GM19452 (cell line): ENCODE results near the gene TMEM236.
"Not testable (repeated sequence)": the region's sequence is repeated elsewhere in the genome, so short reads cannot be mapped to it uniquely, and the experiment has no call there.

Experiments used
- ATAC-seq: cut with Tn5 transposase; IDR thresholded peaks from one replicate; pipeline ENCODE4 v1.9.1; 2021; ENCODE audit not compliant: unreplicated experiment

Gene TMEM236, protein sequence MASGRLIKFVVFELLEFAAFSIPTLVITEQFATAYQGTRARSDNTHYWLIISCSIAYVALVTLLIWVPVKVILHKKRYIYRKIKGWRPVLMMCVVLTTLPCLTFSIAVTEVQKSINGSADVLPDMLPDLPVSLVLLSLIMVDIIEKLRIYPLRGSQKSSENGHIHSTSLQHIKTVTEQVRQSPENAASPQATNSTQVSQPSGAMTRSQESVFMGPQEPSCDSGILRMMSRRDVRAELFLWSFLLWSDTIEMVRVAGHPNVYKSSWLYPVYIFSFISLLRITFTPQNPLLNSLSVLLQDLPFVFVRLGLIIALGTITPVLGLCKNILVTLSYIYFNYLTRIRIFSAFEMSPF

DNA sequence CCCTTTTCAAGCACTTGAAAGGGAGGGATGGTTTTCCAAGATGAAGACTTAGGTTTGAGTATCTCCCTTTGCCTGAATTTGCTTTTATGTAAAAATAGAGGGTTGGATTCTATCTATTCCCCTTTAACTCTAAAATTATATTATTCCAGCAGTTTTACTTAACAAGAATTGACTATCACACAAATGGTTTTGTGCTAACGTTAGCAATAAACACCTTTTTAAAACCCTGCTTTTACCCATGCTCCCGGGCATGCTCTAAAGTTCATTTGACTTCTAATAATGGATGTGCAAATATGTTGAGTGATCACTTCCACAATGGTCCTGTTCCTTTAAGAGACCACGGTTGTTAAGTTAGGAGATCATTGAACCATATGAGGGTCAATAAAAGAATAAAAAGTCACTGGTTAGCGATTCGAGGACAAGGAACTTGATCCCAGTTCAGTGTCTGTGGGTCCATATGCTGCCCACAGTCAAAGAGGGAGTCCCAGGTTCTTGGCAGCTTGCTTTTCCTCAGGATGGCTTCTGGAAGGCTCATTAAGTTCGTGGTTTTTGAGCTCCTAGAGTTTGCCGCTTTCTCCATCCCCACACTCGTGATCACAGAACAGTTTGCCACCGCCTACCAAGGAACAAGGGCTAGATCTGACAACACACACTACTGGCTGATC lies at the start of gene TMEM236:
TSS of gene TMEM236 (plus strand) at position 421 of the 665 bp plus-strand sequence. CDS start at position 516, 95 bp downstream.
- ATAC-seq: no peak

DNA sequence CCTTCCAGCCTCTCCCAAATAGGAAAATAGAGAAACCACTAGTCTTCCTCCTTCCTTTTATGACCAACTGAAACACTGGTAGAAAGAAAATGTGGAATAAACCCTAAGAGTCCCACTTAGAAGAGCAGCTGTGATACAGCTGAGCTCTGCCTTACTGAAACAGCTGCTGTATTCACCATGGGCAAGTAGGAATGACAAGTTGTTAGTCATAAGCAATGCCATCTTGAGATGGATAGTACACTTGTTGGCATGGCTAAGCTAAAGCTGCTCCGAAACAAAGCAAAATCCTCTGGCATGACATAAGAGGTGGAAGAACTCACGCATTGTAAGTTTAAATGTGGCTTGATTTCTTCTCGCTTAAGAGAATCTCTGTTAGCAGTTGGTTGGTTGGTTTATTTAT lies 48.3 kb upstream of the TMEM236 start:
- ATAC-seq: no peak

DNA sequence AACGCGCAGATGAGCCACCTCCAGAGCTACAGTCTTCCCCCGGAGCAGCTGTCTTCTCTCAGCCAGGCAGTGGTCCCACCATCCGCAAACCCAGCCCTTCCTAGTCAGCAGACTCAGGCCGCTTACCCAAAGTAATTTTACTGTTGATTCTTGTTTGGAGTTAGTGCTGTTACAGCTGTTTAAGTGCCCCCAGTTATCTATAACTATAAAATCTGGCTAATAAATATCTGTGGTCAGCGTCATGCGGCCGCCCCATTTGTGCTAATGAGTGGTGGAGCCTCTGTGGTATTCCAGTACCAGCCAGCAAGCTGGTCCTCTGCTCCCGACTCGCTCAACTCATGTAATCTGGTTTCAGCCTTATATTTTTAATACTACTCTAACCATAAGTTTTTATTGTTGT lies 43.2 kb upstream of the TMEM236 start:
- ATAC-seq: no peak

DNA sequence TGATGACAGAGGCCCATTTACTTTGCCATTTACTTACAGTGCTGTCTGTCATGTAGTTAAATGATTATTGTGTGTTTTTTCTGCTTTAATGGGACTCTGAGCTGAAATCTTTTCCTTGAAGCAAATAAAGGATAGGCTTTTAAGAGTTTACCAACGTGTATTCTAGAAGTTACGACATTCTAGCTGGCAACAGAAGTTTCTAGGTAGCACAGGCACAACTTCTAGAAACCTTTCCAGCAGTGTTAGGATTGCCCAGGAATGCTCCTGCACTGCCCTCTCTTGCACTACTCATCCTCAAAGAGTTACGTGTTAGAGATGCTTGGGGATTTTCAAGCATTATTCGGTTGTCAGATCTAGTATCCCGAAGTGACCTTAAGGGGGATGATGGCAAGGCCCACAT lies 42.5 kb upstream of the TMEM236 start:
- no peak for ATAC-seq

DNA sequence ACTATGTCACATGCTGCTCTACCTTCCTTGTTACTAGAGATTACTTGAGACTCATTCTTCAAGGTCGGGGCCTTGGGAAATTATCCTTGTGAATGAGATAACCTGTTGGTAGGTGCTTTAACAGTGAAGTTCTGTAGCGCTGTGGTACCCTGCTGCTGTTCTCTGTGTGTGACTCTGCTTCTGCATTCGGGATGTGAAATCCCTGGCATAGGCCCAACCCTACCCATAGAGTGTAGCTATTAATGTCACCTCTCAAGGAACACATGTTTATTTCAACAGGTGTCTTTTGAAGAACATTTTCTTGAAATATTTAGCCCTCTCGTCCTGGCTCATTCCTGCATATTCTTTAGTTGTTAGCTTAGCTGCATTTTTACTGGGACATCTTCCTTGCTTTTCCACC lies 41.8 kb upstream of the TMEM236 start:
- ATAC-seq: no peak

DNA sequence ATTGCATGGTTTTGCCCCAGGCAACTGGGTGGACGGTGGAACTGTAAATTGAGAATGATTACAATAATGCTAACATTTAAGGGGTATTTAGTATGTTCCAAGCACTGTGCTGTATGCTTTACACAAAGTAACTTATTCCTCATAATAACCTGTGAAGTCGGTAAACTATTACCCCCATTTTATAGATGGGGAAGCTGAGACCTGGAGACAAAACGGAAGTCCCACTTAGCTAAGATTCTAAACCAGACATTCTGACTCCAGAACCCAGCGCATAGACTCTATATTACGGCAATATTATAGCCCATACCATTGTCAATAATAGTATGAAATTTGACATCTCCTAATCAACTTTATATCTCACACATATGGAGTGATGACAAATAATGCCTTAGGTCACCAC lies 39.9 kb upstream of the TMEM236 start:
- ATAC-seq: no peak

DNA sequence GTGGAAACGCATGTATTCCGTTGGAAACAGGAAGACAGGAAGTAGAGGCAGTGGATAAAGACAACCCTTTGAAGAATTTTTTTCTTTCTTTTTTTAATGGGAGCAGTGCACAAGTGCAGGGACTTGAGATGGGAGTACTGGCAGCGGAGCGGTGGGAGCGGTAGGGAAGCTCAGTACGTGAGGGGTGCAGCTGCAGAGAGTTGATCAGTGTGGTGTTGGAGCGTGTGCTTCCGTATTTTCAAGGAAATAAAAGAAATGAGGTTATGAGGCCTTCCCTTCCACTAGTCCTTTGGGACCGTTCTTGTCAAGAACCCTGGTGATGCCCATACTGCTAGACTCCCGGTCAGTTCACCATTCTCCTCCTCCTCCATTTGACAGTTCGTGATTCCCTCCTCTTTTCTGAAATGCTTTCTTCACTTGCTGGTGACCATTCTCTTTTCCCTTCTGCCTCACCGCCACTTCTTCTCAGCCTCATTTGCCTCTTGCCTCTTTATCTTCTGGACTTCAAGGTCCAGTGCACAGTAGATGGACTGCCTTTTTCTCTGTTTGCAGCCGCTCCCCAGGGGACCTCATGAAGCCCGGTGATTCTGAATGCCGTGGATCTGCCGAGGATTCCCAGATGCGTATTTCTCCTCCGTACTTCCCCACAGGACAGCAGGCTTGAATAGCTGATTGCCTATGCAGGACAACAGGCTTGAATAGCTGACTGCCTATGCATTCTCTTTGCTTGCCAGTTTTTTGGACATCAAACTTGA lies 39.1 kb upstream of the TMEM236 start:
- no peak for ATAC-seq

DNA sequence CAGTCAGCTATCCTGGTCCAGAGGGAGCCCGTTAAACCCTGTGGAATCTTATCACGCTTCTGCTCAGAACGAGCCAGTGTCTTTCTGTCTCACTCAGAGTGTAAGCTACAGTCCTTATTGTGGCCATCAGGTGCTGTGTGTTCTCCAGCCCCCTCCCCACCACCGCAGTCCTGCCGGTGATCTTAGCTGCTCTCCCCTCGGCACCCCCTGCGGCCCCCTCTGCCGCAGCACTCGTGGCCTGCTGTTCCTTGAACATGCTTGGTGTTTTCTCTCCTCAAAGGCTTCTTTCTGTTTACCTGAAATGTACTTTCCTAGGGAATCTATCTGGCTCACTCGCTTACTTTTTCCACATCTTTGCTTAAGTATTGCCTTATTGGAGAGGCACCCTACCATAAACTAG lies 38.2 kb upstream of the TMEM236 start:
- ATAC-seq: no peak

DNA sequence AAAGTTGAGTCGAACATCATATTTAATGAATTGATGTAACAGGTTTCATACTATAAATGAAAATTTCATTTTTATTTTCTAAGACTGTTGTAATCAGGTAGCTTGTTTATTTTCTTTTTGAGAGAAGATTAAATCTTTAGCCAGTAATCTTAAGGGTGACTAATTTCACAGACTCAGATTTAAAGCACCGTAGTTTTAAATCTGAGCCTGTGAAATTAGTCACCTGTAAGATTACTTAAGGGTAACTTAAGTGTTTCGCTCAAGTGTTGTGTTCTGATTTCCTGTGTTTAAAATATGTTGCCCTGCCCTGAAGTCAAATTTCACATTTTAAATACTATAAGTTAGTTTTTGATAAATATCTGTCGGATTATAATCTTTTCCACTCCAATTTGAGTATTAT lies 35.8 kb upstream of the TMEM236 start:
- no peak for ATAC-seq

DNA sequence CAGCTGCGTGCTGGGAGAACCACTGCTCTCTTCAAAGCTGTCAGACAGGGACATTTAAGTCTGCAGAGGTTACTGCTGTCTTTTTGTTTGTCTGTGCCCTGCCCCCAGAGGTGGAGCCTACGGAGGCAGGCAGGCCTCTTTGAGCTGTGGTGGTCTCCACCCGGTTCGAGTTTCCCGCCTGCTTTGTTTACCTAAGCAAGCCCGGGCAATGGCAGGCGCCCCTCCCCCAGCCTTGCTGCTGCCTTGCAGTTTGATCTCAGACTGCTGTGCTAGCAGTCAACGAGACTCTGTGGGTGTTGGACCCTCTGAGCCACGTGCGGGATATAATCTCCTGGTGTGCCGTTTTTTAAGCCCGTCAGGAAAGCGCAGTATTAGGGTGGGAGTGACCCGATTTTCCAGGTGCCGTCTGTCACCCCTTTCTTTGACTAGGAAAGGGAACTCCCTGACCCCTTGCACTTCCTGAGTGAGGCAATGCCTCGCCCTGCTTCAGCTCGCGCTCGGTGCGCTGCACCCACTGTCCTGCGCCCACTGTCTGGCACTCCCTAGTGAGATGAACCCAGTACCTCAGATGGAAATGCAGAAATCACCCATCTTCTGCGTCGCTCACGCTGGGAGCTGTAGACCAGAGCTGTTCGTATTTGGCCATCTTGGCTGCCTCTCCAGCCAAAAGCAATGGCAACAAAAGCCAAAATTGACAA lies 29.5 kb upstream of the TMEM236 start:
- not testable (repeated sequence) for ATAC-seq

DNA sequence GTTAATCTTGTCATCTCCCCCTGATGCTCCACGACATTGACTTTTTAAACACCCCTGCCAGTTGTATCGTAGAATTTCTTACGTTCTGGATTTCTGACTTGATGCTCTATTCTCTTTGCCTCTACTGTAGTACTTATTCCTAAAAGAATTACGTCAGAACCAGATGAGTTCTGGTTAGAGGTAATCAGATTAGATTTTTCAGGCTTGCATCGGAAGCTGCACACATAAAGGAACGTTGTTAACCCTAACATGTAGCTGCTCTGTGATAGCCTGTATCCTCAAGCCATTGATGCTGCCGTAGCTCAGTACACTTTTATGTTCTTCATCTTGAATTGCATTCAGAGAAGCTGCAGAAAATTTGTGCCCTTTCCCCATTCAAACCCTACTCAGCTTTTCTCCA lies 26.3 kb upstream of the TMEM236 start:
- no peak for ATAC-seq

DNA sequence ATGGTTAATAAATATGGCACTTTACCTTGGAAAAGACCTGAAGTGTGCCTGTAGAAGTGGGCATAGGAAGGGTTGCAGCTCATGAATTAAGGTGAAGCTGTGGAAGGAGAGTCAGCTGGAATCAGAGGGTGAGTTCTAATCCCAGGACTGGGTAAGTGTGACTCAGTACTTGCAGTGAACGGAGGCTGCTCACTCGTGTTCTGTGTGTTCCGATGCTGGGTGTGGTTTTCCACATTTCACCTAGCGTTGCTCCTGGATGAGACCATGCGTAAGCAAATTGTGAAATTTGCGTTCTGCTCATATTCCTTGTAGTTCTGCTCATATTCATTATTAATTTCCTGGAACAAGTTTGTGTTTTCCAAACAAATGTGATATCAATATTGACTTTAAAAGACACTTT lies 22.4 kb upstream of the TMEM236 start:
- no peak for ATAC-seq

DNA sequence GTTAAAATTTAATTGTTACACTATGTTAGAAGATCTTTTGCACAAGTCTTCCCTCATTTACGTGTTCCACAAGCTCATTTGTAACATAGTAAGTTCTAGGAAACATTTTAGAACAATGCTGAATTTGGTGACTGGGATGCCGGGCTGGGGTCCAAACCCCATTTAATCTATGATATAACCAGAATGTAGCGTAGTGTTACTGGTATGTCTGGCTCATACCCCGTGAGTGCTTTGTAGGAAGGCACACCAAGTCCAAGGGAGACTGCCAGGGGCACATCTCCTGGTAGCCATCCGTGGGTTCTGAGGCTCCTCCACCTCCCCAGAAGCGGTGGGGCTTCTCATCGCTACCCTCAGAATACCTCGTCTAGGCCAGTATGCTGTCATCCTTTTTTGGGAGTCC lies 21.3 kb upstream of the TMEM236 start:
- no peak for ATAC-seq

DNA sequence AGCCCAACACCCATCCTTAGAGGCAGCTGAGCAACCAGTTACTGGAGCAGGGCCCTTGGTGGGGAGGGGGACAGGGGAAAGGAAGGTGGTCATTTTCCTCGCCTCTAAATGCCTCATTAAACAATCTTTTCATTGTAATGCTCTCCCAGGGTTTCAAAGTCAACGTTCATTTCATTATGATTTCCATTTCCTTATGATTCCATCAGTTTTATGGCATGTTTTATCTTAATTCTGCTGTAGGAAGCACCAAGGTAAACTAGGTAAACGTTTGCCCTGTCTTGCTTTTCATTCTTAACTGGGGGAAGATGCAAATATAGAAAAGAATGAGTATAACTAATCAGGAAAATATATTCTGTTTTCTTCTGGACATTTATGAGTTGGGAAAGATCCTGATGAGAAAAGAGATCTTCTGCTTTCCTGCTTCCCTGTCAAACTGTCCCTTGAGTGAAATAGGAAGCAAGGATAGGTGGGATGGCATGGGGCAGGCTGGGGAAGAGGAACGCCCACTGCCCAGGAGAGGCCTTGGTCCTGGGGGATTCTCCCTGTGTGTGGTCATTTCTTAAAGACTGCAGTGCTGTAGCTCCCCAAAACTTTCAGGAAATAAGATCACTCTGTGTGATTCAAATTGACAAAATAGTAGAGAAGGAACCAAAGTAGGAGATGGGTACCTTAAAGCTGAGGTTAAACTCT lies 20.5 kb upstream of the TMEM236 start:
- no peak for ATAC-seq

DNA sequence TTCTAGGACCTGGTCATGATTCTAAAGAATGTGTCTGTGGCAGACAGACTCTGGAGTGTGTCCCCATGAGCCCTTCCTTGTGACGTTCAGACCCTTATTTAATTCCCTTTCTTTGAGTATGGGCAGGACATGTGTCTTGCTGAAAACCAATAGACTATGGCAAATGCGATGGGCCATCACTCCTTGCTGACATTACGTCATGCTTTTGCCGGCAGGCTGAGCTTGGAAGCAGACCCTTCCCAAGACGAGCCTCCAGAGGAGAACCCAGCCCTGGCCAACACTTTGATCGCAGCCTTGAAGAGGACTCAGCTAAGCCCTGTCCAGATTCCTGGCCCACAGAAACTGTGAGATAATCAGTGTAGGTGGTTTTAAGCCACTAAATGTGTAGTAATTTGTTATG lies 18.4 kb upstream of the TMEM236 start:
- no peak for ATAC-seq

DNA sequence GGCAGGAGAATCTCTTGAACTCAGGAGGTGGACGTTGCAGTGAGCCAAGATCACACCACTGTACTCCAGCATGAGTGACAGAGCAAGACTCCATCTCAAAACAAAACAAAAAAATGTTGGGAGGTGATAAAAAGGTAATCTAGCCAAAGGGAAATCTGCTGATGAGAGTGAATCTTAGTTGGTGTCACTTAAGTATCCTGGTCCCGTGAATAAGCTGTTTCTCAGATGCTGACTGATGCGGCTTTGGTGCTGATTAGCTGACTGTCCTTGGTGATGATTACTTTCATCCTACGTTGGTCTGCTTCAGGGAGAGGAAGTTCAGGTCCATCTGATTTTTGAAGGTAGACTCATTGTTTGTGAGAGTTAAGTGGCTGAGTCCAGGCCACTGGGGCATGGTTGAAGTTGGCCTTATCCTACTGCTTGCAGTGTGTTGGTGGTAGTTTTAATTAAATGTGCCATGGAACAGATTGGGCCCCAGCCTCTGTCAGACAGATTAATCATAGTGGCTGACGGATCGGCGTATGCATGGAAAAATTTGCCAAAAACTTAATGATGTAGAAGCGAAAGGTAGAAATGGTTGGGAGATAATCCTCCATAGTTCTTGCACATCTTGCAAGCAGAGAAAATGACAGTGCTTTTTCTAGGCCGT lies 17.4 kb upstream of the TMEM236 start:
- no peak for ATAC-seq

DNA sequence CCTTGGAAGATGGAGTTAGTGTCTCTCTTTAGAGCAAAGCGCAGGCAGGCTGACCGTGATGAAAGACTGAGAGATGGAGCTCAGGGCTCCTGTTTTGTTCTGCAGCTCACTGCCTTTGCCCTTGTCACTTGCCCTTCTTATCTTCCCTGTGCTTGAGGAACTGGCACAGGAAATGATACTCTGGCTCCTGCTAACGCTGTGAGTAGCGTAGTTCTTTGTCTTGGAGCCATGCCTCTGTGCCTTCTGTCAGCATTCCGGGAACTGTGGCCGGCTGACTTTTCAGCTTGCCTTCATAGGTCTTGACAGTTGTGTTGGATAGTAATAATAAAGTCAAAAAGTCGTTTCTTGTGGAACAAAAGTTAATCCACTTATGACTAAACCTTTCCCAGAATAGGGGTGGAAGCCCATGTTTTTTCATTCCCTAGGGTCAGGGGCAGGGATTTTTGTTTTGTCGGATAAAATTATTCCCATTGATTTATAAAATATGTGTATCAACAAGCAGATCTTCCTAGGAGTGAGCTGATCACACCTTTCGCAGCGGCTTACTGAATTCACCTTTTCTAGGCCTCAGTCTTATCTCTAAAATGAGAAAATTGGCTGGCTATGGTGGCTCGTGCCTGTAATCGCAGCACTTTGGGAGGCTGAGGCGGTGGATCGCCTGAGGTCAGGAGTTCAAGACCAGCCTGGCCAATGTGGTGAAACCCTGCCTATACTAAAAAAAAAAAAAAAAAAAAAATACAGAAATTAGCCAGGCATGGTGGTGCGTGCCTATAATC lies 16.6 kb upstream of the TMEM236 start:
- no peak for ATAC-seq

DNA sequence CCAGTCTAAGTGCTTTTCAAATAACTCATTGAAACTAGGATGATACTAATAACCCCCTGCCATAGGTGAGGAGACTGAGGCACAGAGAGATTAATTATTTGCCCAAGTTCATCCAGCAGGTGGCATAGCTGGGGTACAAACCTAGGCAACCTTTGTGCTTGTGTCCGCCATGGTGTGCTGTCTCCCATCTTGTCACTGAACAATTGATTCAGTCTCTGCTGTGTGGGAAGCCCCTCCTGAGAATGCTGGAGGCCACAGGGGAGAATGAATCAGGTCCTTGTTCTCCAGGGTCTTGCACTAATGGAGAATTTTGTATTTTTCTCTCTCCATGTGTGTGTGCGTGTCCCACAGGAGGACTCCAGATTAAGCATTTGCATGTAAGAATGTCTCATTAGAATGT lies 15.8 kb upstream of the TMEM236 start:
- ATAC-seq: no peak
